Measurements from ENCODE around the gene EFCAB11. TPM values are rescaled to one million over a fixed set of nuclear protein-coding genes. Genes with fewer than 3 reads are reported as not detected.

The EFCAB11 gene
- total RNA-seq, 2 experiments from 2014 or later = 0.36 to 0.47 TPM

DNA sequence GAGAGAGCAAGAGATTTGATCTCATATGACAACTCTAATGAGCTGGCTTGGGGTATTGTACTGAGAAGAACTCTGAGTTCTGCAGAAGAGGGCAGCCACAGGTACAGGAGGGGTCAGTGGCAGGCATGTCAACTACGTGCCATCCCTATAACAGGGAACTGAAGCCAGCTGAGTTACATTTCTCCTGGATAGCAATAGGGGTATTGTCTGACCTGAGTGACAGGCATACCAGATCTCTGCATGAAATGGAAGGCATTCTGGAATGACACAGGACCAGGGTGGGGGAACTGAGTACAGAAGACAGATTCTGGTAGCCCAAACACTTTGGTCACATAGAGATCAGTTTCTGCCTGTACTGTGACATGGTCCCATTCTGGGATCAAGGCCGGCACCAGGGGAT is 35.8 kb downstream of the EFCAB11 start:
- Histone ChIP-seq H3K4me1 (ENCODE audit: insufficient read depth, low read length) (no peaks in the 10 kb centered on the region), H3K4me3 (ENCODE audit: low read length) (no peak overlapping the region), H3K27ac (ENCODE audit: low read depth in 1 of 2, low read length in 2 of 2) (no peak overlapping the region), H3K27me3 (ENCODE audit: control insufficient read depth in 1 of 2, insufficient read depth in 2 of 2, low read length in 2 of 2) (no peaks in the 10 kb centered on the region), H3K36me3 (ENCODE audit: insufficient read depth, low read length) (no peaks in the 10 kb centered on the region), H3K9me3 (ENCODE audit: control insufficient read depth in 1 of 2, insufficient read depth in 1 of 2, low read length in 2 of 2) (no peaks in the 10 kb centered on the region)
- Mint-ChIP-seq H3K27ac (no peak overlapping the region), H3K4me1 (ENCODE audit: low read depth) (peaks cover 4% of the 10 kb centered on the region), H3K4me3 (no peak overlapping the region), H3K36me3 (ENCODE audit: low read depth) (no peaks in the 10 kb centered on the region), H3K27me3 (peaks cover 10% of the 10 kb centered on the region), H3K9me3 (no peaks in the 10 kb centered on the region)
- ATAC-seq (ENCODE audit: poor library complexity) (no peak), DNase-seq (no peak)
- POLR2A ChIA-PET = no interaction called here
- TF ChIP-seq, protein P1, sequence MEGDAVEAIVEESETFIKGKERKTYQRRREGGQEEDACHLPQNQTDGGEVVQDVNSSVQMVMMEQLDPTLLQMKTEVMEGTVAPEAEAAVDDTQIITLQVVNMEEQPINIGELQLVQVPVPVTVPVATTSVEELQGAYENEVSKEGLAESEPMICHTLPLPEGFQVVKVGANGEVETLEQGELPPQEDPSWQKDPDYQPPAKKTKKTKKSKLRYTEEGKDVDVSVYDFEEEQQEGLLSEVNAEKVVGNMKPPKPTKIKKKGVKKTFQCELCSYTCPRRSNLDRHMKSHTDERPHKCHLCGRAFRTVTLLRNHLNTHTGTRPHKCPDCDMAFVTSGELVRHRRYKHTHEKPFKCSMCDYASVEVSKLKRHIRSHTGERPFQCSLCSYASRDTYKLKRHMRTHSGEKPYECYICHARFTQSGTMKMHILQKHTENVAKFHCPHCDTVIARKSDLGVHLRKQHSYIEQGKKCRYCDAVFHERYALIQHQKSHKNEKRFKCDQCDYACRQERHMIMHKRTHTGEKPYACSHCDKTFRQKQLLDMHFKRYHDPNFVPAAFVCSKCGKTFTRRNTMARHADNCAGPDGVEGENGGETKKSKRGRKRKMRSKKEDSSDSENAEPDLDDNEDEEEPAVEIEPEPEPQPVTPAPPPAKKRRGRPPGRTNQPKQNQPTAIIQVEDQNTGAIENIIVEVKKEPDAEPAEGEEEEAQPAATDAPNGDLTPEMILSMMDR (IDR thresholded peaks at IDR 0.05) = no peak
- CTCF ChIA-PET = no interaction called here
- intact Hi-C loops (cut with DNase I, micrococcal nuclease) = loop anchor here (5.0 to 10.0 kb wide), 2 partner anchors 154 to 1251 kb away; no protein-coding TSS in a partner anchor

DNA sequence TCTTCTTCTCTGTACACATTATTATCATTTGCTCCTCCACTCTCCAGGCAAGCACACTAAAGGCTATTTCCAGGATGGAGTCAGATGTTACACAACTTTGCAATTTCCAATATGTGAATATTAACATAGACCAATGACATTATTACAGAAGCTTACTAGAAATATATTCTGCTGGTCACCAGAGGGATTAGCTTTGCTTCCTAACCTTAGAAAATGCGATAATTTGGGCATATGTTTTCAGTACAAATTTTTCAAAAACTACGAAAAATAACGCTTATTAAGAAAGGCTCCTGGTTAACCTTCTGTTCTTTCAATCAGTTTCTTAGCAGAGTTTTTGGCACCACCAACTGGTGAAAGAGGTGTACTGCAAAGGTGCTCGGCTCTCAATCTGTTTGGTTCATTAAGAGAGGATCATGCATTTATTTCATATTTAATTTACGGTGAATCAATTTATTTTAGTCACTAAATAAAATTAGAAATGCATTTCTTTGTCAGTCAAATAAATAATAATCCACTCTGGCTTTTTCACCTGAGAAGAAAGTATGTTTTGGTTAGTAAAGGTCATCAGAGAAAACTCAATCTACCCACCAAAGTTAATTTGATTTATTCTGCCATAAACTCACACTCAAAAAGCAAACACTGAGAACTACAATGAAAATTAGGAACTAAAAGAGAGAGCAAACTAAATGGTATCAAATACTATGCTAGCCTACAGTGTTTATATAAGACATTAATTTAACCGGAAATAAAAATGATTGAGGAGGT is 39.2 kb downstream of the EFCAB11 start:
- Histone ChIP-seq H3K9me3 (ENCODE audit: control insufficient read depth in 1 of 2, insufficient read depth in 1 of 2, low read length in 2 of 2) (no peaks in the 10 kb centered on the region), H3K4me1 (ENCODE audit: insufficient read depth, low read length) (no peaks in the 10 kb centered on the region), H3K36me3 (ENCODE audit: insufficient read depth, low read length) (no peaks in the 10 kb centered on the region), H3K4me3 (ENCODE audit: low read length) (no peak overlapping the region), H3K27me3 (ENCODE audit: control insufficient read depth in 1 of 2, insufficient read depth in 2 of 2, low read length in 2 of 2) (no peaks in the 10 kb centered on the region), H3K27ac (ENCODE audit: low read depth in 1 of 2, low read length in 2 of 2) (no peak overlapping the region)
- peaks cover 13% of the 10 kb centered on the region for H3K27me3 Mint-ChIP-seq
- no peak overlapping the region for H3K4me3 Mint-ChIP-seq
- POLR2A ChIA-PET = no interaction called here
- no peaks in the 10 kb centered on the region for H3K36me3 Mint-ChIP-seq (ENCODE audit: low read depth)
- peaks cover 4% of the 10 kb centered on the region for H3K4me1 Mint-ChIP-seq (ENCODE audit: low read depth)
- TF ChIP-seq, protein P1 (IDR thresholded peaks at IDR 0.05) = peak; percentile 98
- DNase-seq = peak; percentile 33 to 77 (median 54)
- peak; percentile 72 for ATAC-seq (ENCODE audit: poor library complexity)
- no peak overlapping the region for H3K27ac Mint-ChIP-seq
- no peaks in the 10 kb centered on the region for H3K9me3 Mint-ChIP-seq
- intact Hi-C loops (cut with DNase I, micrococcal nuclease) = loop anchor here (1.0 to 10.0 kb wide), 6 partner anchors 150 to 1248 kb away; no protein-coding TSS in a partner anchor
- CTCF ChIA-PET = interaction anchor here (1.0 to 1.1 kb wide), 2 partner anchors 737 to 888 kb away, joined by 3 read pairs; no protein-coding TSS in a partner anchor

DNA sequence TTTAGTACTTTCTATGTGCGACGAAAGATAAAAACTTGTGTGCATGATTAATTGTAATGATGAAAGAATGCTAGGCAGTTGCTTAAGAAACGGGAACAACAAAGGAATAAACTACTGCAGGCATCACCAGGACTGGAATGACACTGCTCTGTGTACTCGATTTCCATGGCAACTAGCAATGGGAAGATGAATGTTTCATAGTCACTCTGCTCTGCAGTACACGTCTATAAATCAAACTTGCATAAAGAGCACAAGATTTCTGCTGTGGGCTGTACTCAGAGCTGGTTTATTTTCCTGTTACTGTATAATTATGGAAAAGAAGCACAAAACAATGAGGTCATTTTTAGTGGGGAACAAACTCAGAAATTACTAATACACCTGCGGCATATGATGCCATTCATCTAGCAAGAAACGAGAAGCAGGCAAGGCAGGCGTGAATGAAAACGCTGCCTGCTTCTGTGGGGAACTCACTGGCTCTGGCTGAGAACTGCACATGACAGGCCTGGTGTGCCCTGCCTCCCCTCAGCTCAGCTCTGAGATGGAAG is 41.8 kb downstream of the EFCAB11 start:
- ChIA-PET CTCF (interaction anchor here (1.1 to 1.7 kb wide), 2 partner anchors 10 to 11 kb away, joined by 3 to 5 read pairs; no protein-coding TSS in a partner anchor), POLR2A (no interaction called here)
- Mint-ChIP-seq H3K27ac (no peak overlapping the region), H3K36me3 (ENCODE audit: low read depth) (no peaks in the 10 kb centered on the region), H3K4me3 (no peak overlapping the region), H3K9me3 (no peaks in the 10 kb centered on the region), H3K4me1 (ENCODE audit: low read depth) (peaks cover 4% of the 10 kb centered on the region), H3K27me3 (peaks cover 13% of the 10 kb centered on the region)
- Histone ChIP-seq H3K9me3 (ENCODE audit: control insufficient read depth in 1 of 2, insufficient read depth in 1 of 2, low read length in 2 of 2) (no peaks in the 10 kb centered on the region), H3K4me1 (ENCODE audit: insufficient read depth, low read length) (no peaks in the 10 kb centered on the region), H3K36me3 (ENCODE audit: insufficient read depth, low read length) (no peaks in the 10 kb centered on the region), H3K4me3 (ENCODE audit: low read length) (no peak overlapping the region), H3K27me3 (ENCODE audit: control insufficient read depth in 1 of 2, insufficient read depth in 2 of 2, low read length in 2 of 2) (no peaks in the 10 kb centered on the region), H3K27ac (ENCODE audit: low read depth in 1 of 2, low read length in 2 of 2) (no peak overlapping the region)
- ATAC-seq (ENCODE audit: poor library complexity) = no peak
- DNase-seq = peak in 3 of 14 experiments; percentile 13 to 61 (median 45)
- intact Hi-C loops (cut with DNase I, micrococcal nuclease) = loop anchor here (5.0 to 10.0 kb wide), 2 partner anchors 148 to 1420 kb away; no protein-coding TSS in a partner anchor
- TF ChIP-seq, protein P1 (IDR thresholded peaks at IDR 0.05) = no peak
